Mucosa of stomach (tissue), 1 donor: ENCODE data around the gene POLR2F.

Experiments
- H3K27me3 ChIP-seq: one replicate; pipeline ENCODE4 v1.7.0; 2013; ENCODE audit warnings: mild to moderate bottlenecking, low read length; ENCODE audit not compliant: control insufficient read depth, insufficient read depth
- H3K36me3 ChIP-seq: one replicate; pipeline ENCODE4 v1.7.0; 2013; ENCODE audit warnings: low read length; ENCODE audit not compliant: control insufficient read depth, insufficient read depth
- H3K4me1 ChIP-seq: one replicate; pipeline ENCODE4 v1.7.0; 2013; ENCODE audit warnings: mild to moderate bottlenecking, low read length; ENCODE audit not compliant: control insufficient read depth, insufficient read depth
- H3K4me3 ChIP-seq: one replicate; pipeline ENCODE4 v1.7.0; 2013; ENCODE audit warnings: low read length
- H3K9ac ChIP-seq: one replicate; pipeline ENCODE4 v1.7.0; 2013; ENCODE audit warnings: mild to moderate bottlenecking, low read length, moderate library complexity
- H3K9me3 ChIP-seq: one replicate; pipeline ENCODE4 v1.7.0; 2013; ENCODE audit warnings: mild to moderate bottlenecking, low read length, moderate library complexity; ENCODE audit not compliant: control insufficient read depth
- donor health status: Pancreatic carcinoma.

POLR2F gene

GRCh38 chr22:37981282-37982011, 27.9 kb downstream of the POLR2F start:
- H3K27me3 ChIP-seq, result no peaks in the 10 kb centered on the region
- no peak overlapping the region for H3K9ac ChIP-seq
- H3K36me3 ChIP-seq, result no peaks in the 10 kb centered on the region
- peaks cover 12% of the 10 kb centered on the region for H3K4me1 ChIP-seq
- H3K4me3 ChIP-seq, result no peak overlapping the region
- no peaks in the 10 kb centered on the region for H3K9me3 ChIP-seq

DNA sequence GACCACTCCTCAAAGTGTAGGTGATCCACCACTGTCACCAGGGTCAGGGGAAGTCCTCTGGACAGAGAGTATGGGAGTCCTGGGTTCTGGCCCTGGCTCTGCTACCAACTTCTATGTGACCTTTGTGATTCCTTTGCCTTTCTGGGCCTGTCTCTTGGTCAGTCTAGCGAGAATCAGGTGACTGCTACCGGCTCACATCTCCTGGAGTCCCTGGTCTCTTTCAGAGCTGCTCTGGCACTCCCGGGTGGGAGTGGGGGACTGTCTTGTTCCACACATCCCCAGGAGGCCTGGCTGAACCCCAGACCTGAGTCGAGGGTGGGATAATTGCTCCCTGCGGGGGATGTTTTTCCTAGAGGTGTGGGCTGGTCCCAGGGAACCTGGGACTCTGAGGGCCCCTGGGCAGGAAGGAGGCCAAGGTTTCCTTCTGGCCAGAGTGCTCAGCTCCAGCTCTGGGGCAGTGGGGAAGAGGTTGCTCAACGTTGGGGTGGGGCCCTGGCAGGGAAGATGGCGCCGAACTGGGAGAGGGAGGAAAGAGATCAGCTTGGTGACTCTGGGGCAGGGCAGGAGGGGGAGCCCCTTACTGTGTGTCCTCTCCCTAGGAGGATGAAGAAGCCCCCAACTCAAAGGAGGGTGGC, 28.8 kb downstream of the POLR2F start:
- no peaks in the 10 kb centered on the region for H3K9me3 ChIP-seq
- H3K4me3 ChIP-seq, result no peak overlapping the region
- H3K36me3 ChIP-seq, result no peaks in the 10 kb centered on the region
- no peak overlapping the region for H3K9ac ChIP-seq
- H3K4me1 ChIP-seq, result peaks cover 12% of the 10 kb centered on the region
- no peaks in the 10 kb centered on the region for H3K27me3 ChIP-seq

GRCh38 chr22:37982938-37983859, 29.7 kb downstream of the POLR2F start:
- Histone ChIP-seq H3K9me3 (no peaks in the 10 kb centered on the region), H3K9ac (no peak overlapping the region), H3K36me3 (no peaks in the 10 kb centered on the region), H3K4me3 (no peak overlapping the region), H3K27me3 (no peaks in the 10 kb centered on the region), H3K4me1 (peaks cover 12% of the 10 kb centered on the region)

GRCh38 chr22:37983860-37984791, 30.6 kb downstream of the POLR2F start, which contains the start of gene SOX10:
Gene SOX10, minus strand, starts transcription at chr22:37984555. Its CDS starts 771 bp downstream, at chr22:37983784.
- Histone ChIP-seq H3K36me3 (no peaks in the 10 kb centered on the region), H3K4me3 (no peak within 1 kb of the TSS), H3K9ac (no peak within 1 kb of the TSS), H3K27me3 (no peaks in the 10 kb centered on the region), H3K4me1 (peaks cover 12% of the 10 kb centered on the region), H3K9me3 (no peaks in the 10 kb centered on the region)

DNA sequence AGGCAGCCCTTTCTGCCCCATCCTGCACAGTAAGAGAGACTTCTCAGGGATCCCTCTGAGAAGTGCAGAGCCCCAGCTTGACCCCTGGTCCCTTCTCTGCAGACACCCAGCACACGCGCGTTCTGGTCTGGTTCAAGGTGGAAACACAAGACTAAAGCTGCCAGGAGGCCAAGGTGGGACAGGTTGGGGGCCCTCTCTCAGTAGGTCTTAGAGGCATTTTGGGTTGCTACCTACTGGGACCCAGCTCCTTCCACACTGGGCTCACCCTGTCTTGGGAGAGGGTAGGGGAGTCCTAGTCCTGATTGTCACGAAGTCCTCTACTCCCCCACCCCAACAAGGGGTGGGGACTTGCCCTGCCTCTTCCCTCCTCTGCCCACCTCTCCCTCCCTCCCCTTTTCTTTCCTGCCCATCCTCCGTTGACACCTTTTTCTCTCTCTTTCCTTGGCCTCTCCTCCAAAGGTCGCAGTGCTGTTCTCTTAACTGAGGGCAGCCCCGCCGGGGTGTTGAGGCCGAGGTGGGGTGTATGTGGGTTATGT, 31.6 kb downstream of the POLR2F start:
- Histone ChIP-seq H3K27me3 (no peaks in the 10 kb centered on the region), H3K36me3 (no peaks in the 10 kb centered on the region), H3K4me3 (no peak overlapping the region), H3K4me1 (peaks cover 12% of the 10 kb centered on the region), H3K9me3 (no peaks in the 10 kb centered on the region), H3K9ac (no peak overlapping the region)

DNA sequence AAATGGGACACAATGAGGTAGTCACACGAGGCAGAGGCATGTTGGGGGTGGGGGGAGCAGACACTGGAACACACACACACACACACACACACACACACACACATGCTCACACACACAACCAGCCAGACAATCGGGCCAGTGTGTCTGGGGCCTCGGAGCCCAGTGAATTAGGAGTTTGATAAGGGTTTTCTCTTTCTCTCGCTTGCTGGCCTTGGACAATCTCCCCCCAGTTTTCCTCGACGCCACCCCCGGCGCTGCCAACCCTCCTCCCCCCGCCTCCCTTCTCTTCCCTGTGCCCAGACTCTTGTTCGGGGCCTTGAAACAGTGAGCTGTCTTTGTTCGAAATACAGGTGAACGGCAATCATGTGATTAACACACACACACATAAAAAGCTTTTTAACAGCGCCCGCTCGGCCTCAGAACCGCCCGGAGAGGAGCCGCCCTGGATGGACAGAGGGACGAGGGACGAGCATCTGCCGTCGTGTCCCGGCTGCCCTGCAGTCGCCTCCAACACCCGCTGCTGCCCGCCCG, 32.3 kb downstream of the POLR2F start:
- Histone ChIP-seq H3K36me3 (no peaks in the 10 kb centered on the region), H3K9ac (no peak overlapping the region), H3K9me3 (no peaks in the 10 kb centered on the region), H3K27me3 (no peaks in the 10 kb centered on the region), H3K4me3 (no peak overlapping the region), H3K4me1 (peaks cover 12% of the 10 kb centered on the region)

DNA sequence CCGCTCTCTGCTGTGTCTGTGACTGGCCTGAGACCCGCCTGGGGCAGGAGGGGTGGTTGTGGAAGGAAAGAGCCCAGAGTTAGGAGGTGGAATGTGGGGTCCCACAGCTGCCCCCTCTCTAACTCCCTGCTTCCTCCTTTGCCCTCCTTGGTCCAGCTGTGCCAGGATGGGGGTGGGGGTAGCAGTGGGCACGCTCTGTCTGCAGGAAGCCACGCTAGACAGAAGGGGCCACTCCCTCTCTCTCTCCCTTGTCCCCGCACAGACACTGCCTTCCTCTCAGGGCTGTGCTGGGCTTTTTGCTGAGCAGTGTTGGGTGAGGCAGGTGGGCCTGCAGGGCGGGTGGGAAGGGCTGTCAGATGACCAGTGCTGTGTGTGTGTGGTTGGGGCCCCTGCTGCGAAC, 32.9 kb downstream of the POLR2F start:
- Histone ChIP-seq H3K4me1 (peaks cover 10% of the 10 kb centered on the region), H3K4me3 (no peak overlapping the region), H3K9ac (no peak overlapping the region), H3K36me3 (no peaks in the 10 kb centered on the region), H3K27me3 (no peaks in the 10 kb centered on the region), H3K9me3 (no peaks in the 10 kb centered on the region)

GRCh38 chr22:37989146-37990045, 35.9 kb downstream of the POLR2F start:
- Histone ChIP-seq H3K4me1 (peaks cover 6% of the 10 kb centered on the region), H3K36me3 (no peaks in the 10 kb centered on the region), H3K9ac (no peak overlapping the region), H3K4me3 (no peak overlapping the region), H3K9me3 (no peaks in the 10 kb centered on the region), H3K27me3 (no peaks in the 10 kb centered on the region)

GRCh38 chr22:37990301-37990700, 36.8 kb downstream of the POLR2F start:
- Histone ChIP-seq H3K36me3 (no peaks in the 10 kb centered on the region), H3K9me3 (no peaks in the 10 kb centered on the region), H3K4me1 (peaks cover 6% of the 10 kb centered on the region), H3K27me3 (no peaks in the 10 kb centered on the region), H3K4me3 (no peak overlapping the region), H3K9ac (no peak overlapping the region)

DNA sequence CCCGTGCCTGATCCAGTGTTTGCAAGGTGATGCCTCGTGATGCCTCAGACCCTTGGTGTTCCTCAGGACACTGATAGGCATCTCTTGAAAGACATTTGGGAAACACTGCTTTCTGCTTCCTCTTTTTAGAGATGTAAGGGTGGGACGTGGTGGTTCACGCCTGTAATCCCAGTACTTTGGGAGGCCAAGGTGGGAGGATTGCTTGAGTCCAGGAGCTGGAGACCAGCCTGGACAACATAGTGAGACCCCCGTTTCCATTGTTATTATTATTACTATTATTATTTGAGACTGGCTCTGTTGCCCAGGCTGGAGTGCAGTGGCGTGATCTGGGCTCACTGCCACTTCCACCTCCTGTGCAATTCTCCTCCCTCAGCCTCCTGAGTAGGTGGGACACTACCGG, 37.4 kb downstream of the POLR2F start:
- no peak overlapping the region for H3K4me3 ChIP-seq
- peaks cover 6% of the 10 kb centered on the region for H3K4me1 ChIP-seq
- no peaks in the 10 kb centered on the region for H3K36me3 ChIP-seq
- no peaks in the 10 kb centered on the region for H3K9me3 ChIP-seq
- H3K27me3 ChIP-seq, result no peaks in the 10 kb centered on the region
- H3K9ac ChIP-seq, result no peak overlapping the region
